ENCODE results near the gene CDCP2. TPM values are rescaled to one million over a fixed set of nuclear protein-coding genes. Genes with fewer than 3 reads are reported as not detected.

The CDCP2 gene
- total and polyA plus RNA-seq, 2 donors (not counting 1 experiment from before 2014, with no cell fraction given): 0.25 TPM; not detected in 1

DNA sequence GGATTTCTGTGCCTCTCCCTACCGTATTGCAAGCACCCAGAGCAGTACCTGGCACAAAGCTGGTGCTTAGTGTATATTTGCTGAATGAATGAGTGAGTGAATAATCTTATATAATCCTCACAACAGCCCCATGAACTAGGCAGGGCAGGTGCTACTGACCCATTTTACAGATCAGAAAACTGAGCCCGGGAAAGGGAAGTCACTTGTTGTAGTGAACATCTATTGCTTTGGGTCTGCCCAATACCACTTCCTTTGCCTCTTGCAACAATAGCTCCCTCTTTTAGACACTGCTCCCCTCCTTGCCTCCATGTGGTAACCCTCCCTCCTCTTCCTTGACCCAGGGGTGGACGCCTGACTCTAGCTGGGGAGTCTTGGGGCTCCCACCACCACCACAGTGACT, 3.1 kb downstream of the CDCP2 start:
- Histone ChIP-seq H3K4me1 (ENCODE audit: control insufficient read depth in 2 of 2, insufficient read depth in 2 of 2, low read length in 2 of 2) (no peaks in the 10 kb centered on the region), H3K4me2 (replicated peaks; ENCODE audit: low read depth, low read length, poor library complexity, severe bottlenecking) (no peak overlapping the region), H3K27me3 (replicated peaks in 1 of 4; ENCODE audit: control extremely low read depth in 1 of 4, control insufficient read depth in 3 of 4, insufficient read depth in 4 of 4, low read length in 3 of 4) (no peaks in the 10 kb centered on the region), H3K27ac (ENCODE audit: low read length in 2 of 2) (no peak overlapping the region), H4K20me1 (ENCODE audit: control insufficient read depth, insufficient read depth, low read length, poor library complexity, severe bottlenecking) (no peaks in the 10 kb centered on the region), H3K4me3 (ENCODE audit: control extremely low read depth in 1 of 5, extremely low read depth in 1 of 5, insufficient read depth in 1 of 5, low read depth in 2 of 5, low read length in 4 of 5) (no peak overlapping the region), H3K79me2 (ENCODE audit: control insufficient read depth, insufficient read depth, low read length) (no peaks in the 10 kb centered on the region), H2AFZ (ENCODE audit: insufficient read depth, low read depth, low read length, poor library complexity, severe bottlenecking) (no peak overlapping the region), H3K9me3 (ENCODE audit: control extremely low read depth in 1 of 3, control insufficient read depth in 2 of 3, insufficient read depth in 1 of 3, low read length in 2 of 3) (no peaks in the 10 kb centered on the region), H3K9ac (ENCODE audit: low read length) (no peak overlapping the region), H3K36me3 (replicated peaks in 1 of 2; ENCODE audit: control extremely low read depth in 1 of 2, control insufficient read depth in 1 of 2, extremely low read depth in 1 of 2, insufficient read depth in 2 of 2, low read length in 1 of 2) (no peaks in the 10 kb centered on the region)
- WGBS (ENCODE audit: insufficient coverage): 80% methylated on average over 2 of the region's 3 CpGs
- H3K9me3 Mint-ChIP-seq (ENCODE audit: insufficient read depth): no peaks in the 10 kb centered on the region
- TF ChIP-seq, protein P1, sequence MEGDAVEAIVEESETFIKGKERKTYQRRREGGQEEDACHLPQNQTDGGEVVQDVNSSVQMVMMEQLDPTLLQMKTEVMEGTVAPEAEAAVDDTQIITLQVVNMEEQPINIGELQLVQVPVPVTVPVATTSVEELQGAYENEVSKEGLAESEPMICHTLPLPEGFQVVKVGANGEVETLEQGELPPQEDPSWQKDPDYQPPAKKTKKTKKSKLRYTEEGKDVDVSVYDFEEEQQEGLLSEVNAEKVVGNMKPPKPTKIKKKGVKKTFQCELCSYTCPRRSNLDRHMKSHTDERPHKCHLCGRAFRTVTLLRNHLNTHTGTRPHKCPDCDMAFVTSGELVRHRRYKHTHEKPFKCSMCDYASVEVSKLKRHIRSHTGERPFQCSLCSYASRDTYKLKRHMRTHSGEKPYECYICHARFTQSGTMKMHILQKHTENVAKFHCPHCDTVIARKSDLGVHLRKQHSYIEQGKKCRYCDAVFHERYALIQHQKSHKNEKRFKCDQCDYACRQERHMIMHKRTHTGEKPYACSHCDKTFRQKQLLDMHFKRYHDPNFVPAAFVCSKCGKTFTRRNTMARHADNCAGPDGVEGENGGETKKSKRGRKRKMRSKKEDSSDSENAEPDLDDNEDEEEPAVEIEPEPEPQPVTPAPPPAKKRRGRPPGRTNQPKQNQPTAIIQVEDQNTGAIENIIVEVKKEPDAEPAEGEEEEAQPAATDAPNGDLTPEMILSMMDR (IDR thresholded peaks at IDR 0.05): no peak
- no peak for TF ChIP-seq EZH2 (IDR thresholded peaks at IDR 0.05; ENCODE audit: borderline replicate concordance, insufficient read depth, low read depth, low read length, poor library complexity, severe bottlenecking)
- DNase-seq: no peak
- H3K27me3 Mint-ChIP-seq: no peaks in the 10 kb centered on the region
- H3K4me3 Mint-ChIP-seq: no peak overlapping the region
- H3K4me1 Mint-ChIP-seq: no peaks in the 10 kb centered on the region
- intact Hi-C loops (cut with micrococcal nuclease): no loop called here
- no peak for ATAC-seq (ENCODE audit: low read depth)
- ChIA-PET POLR2A (no interaction called here), CTCF (no interaction called here)
- H3K27ac Mint-ChIP-seq: no peak overlapping the region

DNA sequence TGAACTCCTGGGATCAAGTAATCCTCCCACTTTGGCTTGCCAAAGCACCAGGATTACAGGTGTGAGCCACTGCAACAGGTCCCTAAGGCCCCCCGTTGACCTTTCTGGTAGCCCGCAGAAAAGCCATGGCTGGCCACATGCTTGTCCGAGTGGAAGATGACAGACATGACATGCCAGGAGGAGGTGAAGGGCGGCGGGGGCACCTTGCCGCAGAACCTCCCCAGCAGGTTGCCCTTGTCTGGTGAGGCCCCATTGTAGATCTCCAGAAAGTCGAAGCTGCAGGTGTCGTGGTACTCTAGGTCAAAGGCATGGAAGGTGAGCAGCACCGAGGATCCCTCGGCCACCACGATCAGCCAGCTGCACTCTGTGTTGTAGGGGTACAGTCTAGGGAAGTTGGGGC, 8.4 kb downstream of the CDCP2 start:
- H3K27ac ChIP-seq (ENCODE audit: low read length in 2 of 2): no peak overlapping the region
- no peaks in the 10 kb centered on the region for H3K9me3 ChIP-seq (ENCODE audit: control extremely low read depth in 1 of 3, control insufficient read depth in 2 of 3, insufficient read depth in 1 of 3, low read length in 2 of 3)
- H3K27me3 ChIP-seq (replicated peaks in 1 of 4; ENCODE audit: control extremely low read depth in 1 of 4, control insufficient read depth in 3 of 4, insufficient read depth in 4 of 4, low read length in 3 of 4): no peaks in the 10 kb centered on the region
- no peak overlapping the region for H2AFZ ChIP-seq (ENCODE audit: insufficient read depth, low read depth, low read length, poor library complexity, severe bottlenecking)
- H4K20me1 ChIP-seq (ENCODE audit: control insufficient read depth, insufficient read depth, low read length, poor library complexity, severe bottlenecking): no peaks in the 10 kb centered on the region
- H3K9me3 Mint-ChIP-seq (ENCODE audit: insufficient read depth): no peaks in the 10 kb centered on the region
- no peak for TF ChIP-seq EZH2 (IDR thresholded peaks at IDR 0.05; ENCODE audit: borderline replicate concordance, insufficient read depth, low read depth, low read length, poor library complexity, severe bottlenecking)
- intact Hi-C loops (cut with micrococcal nuclease): no loop called here
- no peaks in the 10 kb centered on the region for H3K4me1 ChIP-seq (ENCODE audit: control insufficient read depth in 2 of 2, insufficient read depth in 2 of 2, low read length in 2 of 2)
- DNase-seq (no peak), ATAC-seq (ENCODE audit: low read depth) (no peak)
- no peak overlapping the region for H3K9ac ChIP-seq (ENCODE audit: low read length)
- no peak overlapping the region for H3K27ac Mint-ChIP-seq
- POLR2A ChIA-PET: no interaction called here
- H3K79me2 ChIP-seq (ENCODE audit: control insufficient read depth, insufficient read depth, low read length): no peaks in the 10 kb centered on the region
- CTCF ChIA-PET: no interaction called here
- no peak overlapping the region for H3K4me3 Mint-ChIP-seq
- no peak overlapping the region for H3K4me3 ChIP-seq (ENCODE audit: control extremely low read depth in 1 of 5, extremely low read depth in 1 of 5, insufficient read depth in 1 of 5, low read depth in 2 of 5, low read length in 4 of 5)
- peaks cover 10% of the 10 kb centered on the region for H3K27me3 Mint-ChIP-seq
- 97% methylated on average over 11 of the region's 11 CpGs for WGBS (ENCODE audit: insufficient coverage)
- no peaks in the 10 kb centered on the region for H3K4me1 Mint-ChIP-seq
- H3K36me3 ChIP-seq (replicated peaks in 1 of 2; ENCODE audit: control extremely low read depth in 1 of 2, control insufficient read depth in 1 of 2, extremely low read depth in 1 of 2, insufficient read depth in 2 of 2, low read length in 1 of 2): no peaks in the 10 kb centered on the region
- no peak overlapping the region for H3K4me2 ChIP-seq (replicated peaks; ENCODE audit: low read depth, low read length, poor library complexity, severe bottlenecking)
